Esophagus muscularis mucosa (tissue), 4 donors: ENCODE measurements around the gene GRAMD2B.

Source experiments
- EP300 ChIP-seq: sonication (generic); formaldehyde crosslinking; IDR thresholded peaks from one replicate; pipeline ENCODE4 v1.6.1; 2017; ENCODE audit warnings: antibody characterized with exemption
- POLR2A ChIP-seq: fragments of 450-650 bp; IDR thresholded peaks from one replicate; pipeline ENCODE4 v1.6.1; 2017; ENCODE audit warnings: antibody characterized with exemption, moderate library complexity, mild to moderate bottlenecking, low read depth
- TF ChIP-seq, protein P1 (sequence below), 3 experiments: fragments of 200-600 bp in 2 of 3; fragments of 450-650 bp in 1 of 3; sonication (generic) in 2 of 3; IDR thresholded peaks; one replicate each; pipeline ENCODE4 v1.5.1; 2017 to 2019; ENCODE audit warnings: antibody characterized with exemption in 3 of 3, mild to moderate bottlenecking in 2 of 3, moderate library complexity in 1 of 3

GRCh38 chr5:126394211-126394788 lies 28.9 kb upstream of the GRAMD2B start:
- TF ChIP-seq, protein P1, sequence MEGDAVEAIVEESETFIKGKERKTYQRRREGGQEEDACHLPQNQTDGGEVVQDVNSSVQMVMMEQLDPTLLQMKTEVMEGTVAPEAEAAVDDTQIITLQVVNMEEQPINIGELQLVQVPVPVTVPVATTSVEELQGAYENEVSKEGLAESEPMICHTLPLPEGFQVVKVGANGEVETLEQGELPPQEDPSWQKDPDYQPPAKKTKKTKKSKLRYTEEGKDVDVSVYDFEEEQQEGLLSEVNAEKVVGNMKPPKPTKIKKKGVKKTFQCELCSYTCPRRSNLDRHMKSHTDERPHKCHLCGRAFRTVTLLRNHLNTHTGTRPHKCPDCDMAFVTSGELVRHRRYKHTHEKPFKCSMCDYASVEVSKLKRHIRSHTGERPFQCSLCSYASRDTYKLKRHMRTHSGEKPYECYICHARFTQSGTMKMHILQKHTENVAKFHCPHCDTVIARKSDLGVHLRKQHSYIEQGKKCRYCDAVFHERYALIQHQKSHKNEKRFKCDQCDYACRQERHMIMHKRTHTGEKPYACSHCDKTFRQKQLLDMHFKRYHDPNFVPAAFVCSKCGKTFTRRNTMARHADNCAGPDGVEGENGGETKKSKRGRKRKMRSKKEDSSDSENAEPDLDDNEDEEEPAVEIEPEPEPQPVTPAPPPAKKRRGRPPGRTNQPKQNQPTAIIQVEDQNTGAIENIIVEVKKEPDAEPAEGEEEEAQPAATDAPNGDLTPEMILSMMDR (IDR thresholded peaks at IDR 0.05) = no peak
- TF ChIP-seq POLR2A (no peak), EP300 (no peak)
